ENCODE data around the gene MITF. TPM values are rescaled to one million over a fixed set of nuclear protein-coding genes. Genes with fewer than 3 reads are reported as not detected.
"Not testable (repeated sequence)": the region's sequence is repeated elsewhere in the genome, so short reads cannot be mapped to it uniquely, and the experiment has no call there.

The MITF gene
- total and polyA plus RNA-seq, 7 donors, result 11.8 to 98.1 (median 49.9) TPM

- H3K4me3 ChIP-seq, result peak overlapping the region; percentile 25
- intact Hi-C loops (cut with DNase I), result loop anchor here in 1 of 2 donors (5.0 kb wide), 1 partner anchor 94 kb away; no protein-coding TSS in a partner anchor
Measured at GRCh38 chr3:69791106-69791505, 51.8 kb downstream of the MITF start.

GRCh38 chr3:69791919-69792399 is 52.7 kb downstream of the MITF start:
- Histone ChIP-seq H3K27ac (peak overlapping the region; percentile 67), H3K4me1 (peaks cover 52% of the 10 kb centered on the region), H3K27me3 (ENCODE audit: insufficient read depth in 3 of 3, low read length in 2 of 3) (no peaks in the 10 kb centered on the region), H3K9me3 (no peaks in the 10 kb centered on the region), H3K36me3 (ENCODE audit: insufficient read depth in 1 of 2, low read depth in 1 of 2) (peaks cover 0 to 3% of the 10 kb centered on the region in 2 donors), H3K4me3 (peak overlapping the region; percentile 25)
- ATAC-seq, result peak; percentile 40 to 72 (median 64)
- DNase-seq, result no peak
- TF ChIP-seq CTCF (IDR thresholded peaks at IDR 0.05), result peak; percentile 54
- 7 to 25% (median 9%) methylated on average over 3 of the region's 3 CpGs for WGBS, 3 donors
- intact Hi-C loops (cut with DNase I), result loop anchor here (1.0 to 5.0 kb wide), 2 partner anchors 95 to 101 kb away; no protein-coding TSS in a partner anchor

More at GRCh38 chr3:69791106-69791505, 51.8 kb downstream of the MITF start:
- Histone ChIP-seq H3K4me1 (peaks cover 58% of the 10 kb centered on the region), H3K27me3 (ENCODE audit: insufficient read depth in 3 of 3, low read length in 2 of 3) (no peaks in the 10 kb centered on the region), H3K27ac (peak overlapping the region; percentile 67), H3K9me3 (no peaks in the 10 kb centered on the region), H3K36me3 (ENCODE audit: insufficient read depth in 1 of 2, low read depth in 1 of 2) (peaks cover 0 to 3% of the 10 kb centered on the region in 2 donors)
- DNase-seq, result peak; percentile 83 to 90
- TF ChIP-seq CTCF (IDR thresholded peaks at IDR 0.05), result no peak
- WGBS, 3 donors, result 4 to 7% (median 4%) methylated on average over 6 of the region's 6 CpGs
- ATAC-seq, result peak; percentile 73 to 93 (median 86)

GRCh38 chr3:69796126-69796525 is 56.9 kb downstream of the MITF start:
- intact Hi-C loops (cut with DNase I); H3K27me3 ChIP-seq (ENCODE audit: insufficient read depth in 3 of 3, low read length in 2 of 3); DNase-seq; H3K4me3 ChIP-seq; ATAC-seq; H3K36me3 ChIP-seq (ENCODE audit: insufficient read depth in 1 of 2, low read depth in 1 of 2); H3K27ac ChIP-seq; H3K9me3 ChIP-seq: not testable (repeated sequence)
- peaks cover 31% of the 10 kb centered on the region for H3K4me1 ChIP-seq
- WGBS, 3 donors, result 49 to 67% (median 58%) methylated on average over 3 of the region's 4 CpGs

- no peaks in the 10 kb centered on the region for H3K36me3 ChIP-seq (ENCODE audit: insufficient read depth in 1 of 2, low read depth in 1 of 2)
- no peaks in the 10 kb centered on the region for H3K9me3 ChIP-seq
- no peak for TF ChIP-seq CTCF (IDR thresholded peaks at IDR 0.05)
- WGBS, 3 donors, result 74 to 88% (median 75%) methylated on average over 4 of the region's 4 CpGs
- peaks cover 18% of the 10 kb centered on the region for H3K4me1 ChIP-seq
- intact Hi-C loops (cut with DNase I), result no loop called here
- ATAC-seq (no peak), DNase-seq (no peak)
- no peaks in the 10 kb centered on the region for H3K27me3 ChIP-seq (ENCODE audit: insufficient read depth in 3 of 3, low read length in 2 of 3)
- H3K27ac ChIP-seq, result no peak overlapping the region
- no peak overlapping the region for H3K4me3 ChIP-seq
Measured at GRCh38 chr3:69803681-69804270, 64.5 kb downstream of the MITF start.

GRCh38 chr3:69805491-69805890 is 66.2 kb downstream of the MITF start:
- WGBS, 3 donors, result 84 to 99% (median 97%) methylated on average over 4 of the region's 4 CpGs

More at GRCh38 chr3:69805491-69805890, 66.2 kb downstream of the MITF start:
- Histone ChIP-seq H3K27ac (no peak overlapping the region), H3K36me3 (ENCODE audit: insufficient read depth in 1 of 2, low read depth in 1 of 2) (no peaks in the 10 kb centered on the region), H3K4me3 (no peak overlapping the region), H3K9me3 (no peaks in the 10 kb centered on the region), H3K4me1 (peaks cover 30% of the 10 kb centered on the region), H3K27me3 (ENCODE audit: insufficient read depth in 3 of 3, low read length in 2 of 3) (no peaks in the 10 kb centered on the region)
- no peak for DNase-seq
- no peak for ATAC-seq
- TF ChIP-seq CTCF (IDR thresholded peaks at IDR 0.05), result no peak
- intact Hi-C loops (cut with DNase I), result no loop called here

Data from psoas muscle (tissue), 8 donors.